C4-2B (cell line): Measurements from ENCODE around the gene BPHL.

Source experiments
- ZFX ChIP-seq: fragments of 450-650 bp; IDR thresholded peaks from 2 replicates; pipeline ENCODE4 v1.6.1; 2017
- TF ChIP-seq, protein P1 (sequence below): fragments of 450-650 bp; conservative IDR thresholded peaks from 2 replicates; pipeline ENCODE4 v1.5.1; 2017; ENCODE audit warnings: mild to moderate bottlenecking

- TF ChIP-seq, protein P1, sequence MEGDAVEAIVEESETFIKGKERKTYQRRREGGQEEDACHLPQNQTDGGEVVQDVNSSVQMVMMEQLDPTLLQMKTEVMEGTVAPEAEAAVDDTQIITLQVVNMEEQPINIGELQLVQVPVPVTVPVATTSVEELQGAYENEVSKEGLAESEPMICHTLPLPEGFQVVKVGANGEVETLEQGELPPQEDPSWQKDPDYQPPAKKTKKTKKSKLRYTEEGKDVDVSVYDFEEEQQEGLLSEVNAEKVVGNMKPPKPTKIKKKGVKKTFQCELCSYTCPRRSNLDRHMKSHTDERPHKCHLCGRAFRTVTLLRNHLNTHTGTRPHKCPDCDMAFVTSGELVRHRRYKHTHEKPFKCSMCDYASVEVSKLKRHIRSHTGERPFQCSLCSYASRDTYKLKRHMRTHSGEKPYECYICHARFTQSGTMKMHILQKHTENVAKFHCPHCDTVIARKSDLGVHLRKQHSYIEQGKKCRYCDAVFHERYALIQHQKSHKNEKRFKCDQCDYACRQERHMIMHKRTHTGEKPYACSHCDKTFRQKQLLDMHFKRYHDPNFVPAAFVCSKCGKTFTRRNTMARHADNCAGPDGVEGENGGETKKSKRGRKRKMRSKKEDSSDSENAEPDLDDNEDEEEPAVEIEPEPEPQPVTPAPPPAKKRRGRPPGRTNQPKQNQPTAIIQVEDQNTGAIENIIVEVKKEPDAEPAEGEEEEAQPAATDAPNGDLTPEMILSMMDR, result no peak
- no peak for TF ChIP-seq ZFX
Measured at GRCh38 chr6:3138341-3138740, 19.8 kb downstream of the BPHL start.
